NCI-H524 (cell line): ENCODE measurements around the gene IRX3.

Experiments
- DNase-seq, 2 experiments: peaks; one replicate each; lab custom pipeline; 2025; lab: John Stamatoyannopoulos, UW

Gene IRX3

DNA sequence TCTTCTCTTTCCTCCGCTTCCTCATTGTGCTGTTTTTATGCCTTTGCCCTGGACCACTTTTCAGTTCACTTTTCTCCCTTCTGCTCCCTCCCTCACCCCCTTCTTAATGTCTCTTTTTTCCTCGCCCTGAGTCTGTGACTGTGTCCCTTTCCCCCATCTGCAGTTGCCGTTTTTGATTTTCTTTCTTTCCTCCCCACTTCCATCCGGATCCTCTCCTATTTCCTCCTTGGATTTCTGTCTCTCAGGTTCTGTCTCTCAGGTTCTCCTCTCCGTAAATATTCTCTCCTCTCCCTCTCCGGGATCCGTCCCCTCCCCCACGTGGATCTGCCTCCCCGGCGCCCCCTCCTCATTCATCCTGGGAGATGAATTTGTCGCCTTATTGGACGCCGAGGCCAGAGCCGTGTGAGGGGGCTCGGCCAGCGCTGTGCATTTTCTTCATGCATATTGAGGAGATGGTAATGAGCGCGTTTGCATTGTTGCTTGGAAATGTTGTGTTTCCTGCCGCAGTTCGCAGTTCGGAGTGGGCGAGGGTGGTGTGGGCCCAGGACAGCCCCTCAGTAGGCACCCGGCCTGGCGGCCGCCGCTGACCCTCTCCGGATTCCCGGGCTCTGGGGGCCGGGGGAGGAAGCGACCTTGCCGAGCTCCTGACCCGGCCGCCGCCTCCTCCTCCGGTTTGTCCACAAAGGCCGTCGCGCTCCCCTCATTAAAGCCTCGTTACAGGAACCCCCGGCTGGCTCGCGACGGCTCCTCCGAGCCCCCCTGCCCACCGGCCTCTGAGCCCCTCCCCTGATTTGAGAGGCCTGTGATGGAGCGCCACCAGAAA is 4.5 kb upstream of the IRX3 start:
- no peak for DNase-seq

GRCh38 chr16:54289945-54290832 is 3.6 kb upstream of the IRX3 start:
- no peak for DNase-seq

DNA sequence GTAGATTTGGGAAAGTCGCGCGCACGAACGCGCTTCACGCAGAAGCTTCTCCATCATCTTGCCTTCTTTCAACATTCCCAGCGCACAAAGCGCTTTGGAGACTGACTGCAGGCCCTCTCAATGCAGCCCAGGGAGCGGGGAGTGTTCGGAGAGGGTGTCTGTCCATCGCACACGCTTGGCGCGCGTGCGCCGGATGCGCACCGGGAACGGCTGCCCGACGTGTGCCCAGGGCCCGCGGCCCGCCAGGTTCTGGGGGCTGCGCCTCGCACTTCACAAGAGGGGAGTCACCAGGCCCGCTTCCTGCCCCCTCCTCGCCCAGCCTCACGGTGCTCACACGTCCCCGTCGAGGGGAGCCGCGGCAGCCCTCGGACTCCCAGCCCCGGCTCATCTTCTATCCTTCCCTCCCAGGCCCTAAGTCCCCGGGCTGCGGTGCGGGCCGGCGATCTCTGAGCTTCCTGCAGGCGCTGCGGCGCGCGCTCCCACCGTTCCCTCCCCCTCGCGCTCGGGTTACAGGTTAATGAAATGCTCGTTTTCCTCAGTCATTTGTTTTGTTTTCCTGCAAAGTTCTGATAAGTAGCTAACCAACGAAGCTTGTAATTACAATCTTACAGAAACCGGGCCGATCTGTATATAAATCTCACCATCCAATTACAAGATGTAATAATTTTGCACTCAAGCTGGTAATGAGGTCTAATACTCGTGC is 2.8 kb upstream of the IRX3 start:
- DNase-seq = peak in 1 of 2 experiments; percentile 26

DNA sequence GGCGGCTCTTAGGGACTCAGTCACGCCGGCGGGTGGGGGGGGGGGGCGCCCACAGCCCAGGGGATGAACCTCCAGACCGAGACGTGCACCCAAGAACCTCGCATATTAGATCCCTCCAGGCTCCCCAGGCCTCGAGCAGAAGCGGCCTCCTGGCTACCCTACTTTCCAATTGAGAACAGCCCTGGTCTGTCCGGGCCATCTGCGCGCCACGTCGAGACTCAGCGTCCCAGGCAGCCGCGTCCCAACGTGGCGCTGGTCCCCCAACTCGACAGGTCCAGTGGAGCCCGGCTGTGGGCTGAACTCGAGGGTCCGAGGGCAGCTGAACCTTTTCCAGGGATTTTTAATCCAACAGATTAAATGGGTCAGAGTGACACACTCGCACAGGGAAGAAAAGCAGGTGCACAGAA is 2.3 kb upstream of the IRX3 start:
- DNase-seq = no peak

DNA sequence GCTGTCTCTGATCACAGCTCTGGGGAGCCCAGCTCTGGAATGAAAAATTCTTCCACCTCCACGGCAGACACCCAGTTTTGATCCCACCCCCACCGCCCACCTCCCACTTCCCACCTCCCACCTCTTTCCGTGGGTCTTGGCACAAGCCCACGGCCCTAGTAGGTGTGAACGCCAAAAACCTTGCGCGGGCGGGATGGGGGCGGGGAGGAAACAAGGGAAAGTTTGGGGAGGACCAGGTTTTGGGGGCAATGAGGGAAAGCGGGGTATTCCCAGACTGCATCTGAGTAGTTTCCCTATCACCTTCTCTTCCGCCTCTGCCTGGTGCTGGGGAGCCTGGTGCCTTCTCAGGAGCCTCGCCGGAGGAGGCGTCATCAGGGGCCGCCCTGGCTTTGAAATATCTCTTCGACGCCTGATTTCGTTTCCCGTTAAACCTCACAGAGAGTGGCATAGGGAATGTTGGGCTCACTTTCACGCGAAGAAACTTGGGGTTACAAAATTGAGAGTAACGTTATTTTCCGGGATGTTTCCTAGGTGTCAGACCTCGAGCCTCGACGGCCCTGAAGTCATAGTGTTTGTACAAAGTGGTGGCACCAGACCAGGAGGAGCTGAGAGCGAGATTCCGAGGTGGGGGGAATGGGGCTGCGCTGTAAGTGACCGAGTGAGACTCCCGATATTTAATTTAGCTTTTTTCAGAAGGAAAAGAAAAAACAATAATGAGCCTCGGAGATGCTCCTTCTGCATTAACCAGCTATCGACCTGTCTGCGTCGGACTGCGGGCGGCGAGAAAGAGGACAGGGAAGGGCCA is 1.6 kb upstream of the IRX3 start:
- no peak for DNase-seq

- peak; percentile 86 to 87 for DNase-seq
Measured at GRCh38 chr16:54287131-54288029, 793 bp upstream of the IRX3 start.

DNA sequence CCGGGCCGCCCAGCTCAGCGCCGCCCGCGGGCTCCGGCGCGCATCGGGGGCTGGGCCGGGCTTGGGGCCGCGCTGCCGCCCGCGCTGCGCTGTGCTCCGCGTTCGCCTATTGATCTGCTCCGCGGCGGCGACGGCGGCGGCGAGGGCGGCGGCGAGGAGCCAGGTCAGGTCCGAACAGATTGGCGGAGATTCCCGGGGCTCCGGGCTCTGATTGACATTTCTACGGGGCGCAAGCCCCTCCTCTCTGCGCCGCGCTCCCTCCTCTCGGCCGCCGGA is 559 bp downstream of the IRX3 start:
- no peak for DNase-seq

GRCh38 chr16:54285414-54286089 is 1.0 kb downstream of the IRX3 start:
- DNase-seq = peak in 1 of 2 experiments; percentile 28

- peak in 1 of 2 experiments; percentile 18 for DNase-seq
Measured at GRCh38 chr16:54284931-54285413, 1.6 kb downstream of the IRX3 start.

DNA sequence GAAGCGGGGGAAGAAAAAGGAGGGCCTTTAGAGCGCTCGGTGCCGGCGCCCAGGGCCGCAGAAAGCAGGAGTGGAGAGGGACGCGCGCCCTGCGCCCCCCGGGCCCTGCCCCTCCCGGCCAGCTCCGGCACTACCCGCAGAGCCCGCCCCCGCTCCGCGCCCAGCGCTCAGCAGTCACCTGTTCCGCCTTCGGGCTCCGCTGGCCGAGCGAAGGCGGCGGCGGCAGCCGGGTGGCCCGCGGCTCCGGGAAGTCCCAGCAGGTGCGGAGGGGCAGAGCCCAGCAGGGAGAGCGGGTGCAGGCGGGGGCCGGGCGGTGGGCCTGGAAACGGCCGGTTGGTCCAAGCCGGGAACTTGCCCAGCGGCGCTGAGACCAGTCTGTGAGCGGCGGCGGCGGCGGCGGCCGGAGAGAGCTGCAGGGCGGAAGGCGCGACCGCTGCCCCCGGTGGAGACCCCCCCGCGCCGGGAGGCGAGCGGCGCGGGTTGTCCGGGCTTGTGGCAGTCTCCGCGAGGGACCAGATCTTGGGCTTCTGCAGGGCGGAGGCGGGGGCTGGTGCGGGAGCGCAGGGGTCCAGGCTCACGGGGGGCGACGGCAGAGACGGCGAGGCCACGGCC is 2.2 kb downstream of the IRX3 start:
- DNase-seq = peak in 1 of 2 experiments; percentile 37

GRCh38 chr16:54283725-54284318 is 2.8 kb downstream of the IRX3 start:
- DNase-seq = no peak

DNA sequence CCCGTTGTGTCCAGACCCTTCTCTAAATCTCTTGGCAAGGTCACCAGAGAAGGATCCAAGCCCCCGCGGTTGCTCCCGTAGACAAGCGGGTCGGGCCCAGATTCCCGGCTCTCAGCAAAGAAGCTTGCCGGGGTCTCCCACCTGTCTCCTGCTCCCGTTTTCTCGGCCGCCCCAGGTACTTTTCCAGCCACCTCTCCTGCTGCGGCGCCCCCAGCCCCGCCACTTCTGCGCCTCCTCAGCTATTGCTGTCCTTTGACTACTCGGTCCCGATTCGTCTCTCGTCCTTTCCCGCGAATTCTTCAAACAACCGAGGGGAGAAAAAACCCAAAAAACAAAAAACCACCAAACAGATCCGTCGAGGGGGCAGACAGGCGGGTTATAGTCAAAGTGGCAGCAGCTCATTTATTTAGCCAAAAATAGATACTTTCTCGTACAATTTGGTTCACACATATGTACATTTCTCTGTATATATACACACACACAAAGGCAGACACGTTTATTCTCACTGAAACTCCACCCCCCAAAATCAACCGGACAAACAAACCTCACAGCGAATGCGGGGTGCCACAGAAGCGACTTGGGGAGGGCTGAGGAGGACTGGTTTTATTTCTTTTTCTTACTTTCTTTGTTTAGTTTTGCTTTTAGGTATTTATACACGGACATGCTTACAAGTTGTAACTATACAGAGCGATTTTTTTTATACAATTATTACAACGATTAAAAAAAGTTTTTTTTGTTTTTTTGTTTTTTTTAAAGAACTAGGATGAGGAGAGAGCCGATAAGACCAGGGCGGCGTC is 3.5 kb downstream of the IRX3 start:
- no peak for DNase-seq

GRCh38 chr16:54282202-54282927 is 4.2 kb downstream of the IRX3 start:
- peak in 1 of 2 experiments; percentile 54 for DNase-seq

DNA sequence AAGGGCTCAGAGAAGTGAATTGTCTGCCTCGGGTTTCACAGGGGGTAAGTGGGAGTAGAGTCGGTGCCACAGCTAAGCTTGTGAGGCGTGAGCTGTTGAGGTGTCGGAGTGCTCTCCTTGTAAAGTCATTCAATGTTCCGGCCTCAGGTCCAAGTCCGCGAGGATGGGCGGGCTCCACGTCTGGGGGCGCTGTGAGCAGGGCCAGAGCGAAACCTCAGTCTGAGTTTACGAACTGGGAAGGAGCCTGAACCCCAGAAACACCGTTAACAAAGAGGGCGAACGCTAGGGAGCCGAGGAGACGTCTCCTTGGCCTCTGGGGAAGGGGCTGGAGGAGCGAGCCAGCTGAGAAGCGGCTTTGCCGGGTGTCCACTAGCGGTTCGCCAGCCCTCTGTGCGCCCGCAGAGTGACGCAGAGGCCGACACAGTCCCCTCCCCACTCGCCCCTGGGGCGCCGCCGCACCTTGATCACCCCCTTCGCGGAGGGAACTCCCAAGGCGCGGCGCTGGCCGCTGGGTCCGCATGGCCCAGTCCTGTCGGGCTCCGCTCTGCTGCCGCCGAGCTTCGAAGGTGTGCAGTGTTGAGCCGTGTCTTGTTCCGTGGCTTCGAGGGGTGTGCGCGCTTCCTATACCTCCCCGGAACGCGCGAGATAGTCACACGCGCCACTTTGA is 4.9 kb downstream of the IRX3 start:
- no peak for DNase-seq

- no peak for DNase-seq
Measured at GRCh38 chr16:54280751-54281150, 5.8 kb downstream of the IRX3 start.

DNA sequence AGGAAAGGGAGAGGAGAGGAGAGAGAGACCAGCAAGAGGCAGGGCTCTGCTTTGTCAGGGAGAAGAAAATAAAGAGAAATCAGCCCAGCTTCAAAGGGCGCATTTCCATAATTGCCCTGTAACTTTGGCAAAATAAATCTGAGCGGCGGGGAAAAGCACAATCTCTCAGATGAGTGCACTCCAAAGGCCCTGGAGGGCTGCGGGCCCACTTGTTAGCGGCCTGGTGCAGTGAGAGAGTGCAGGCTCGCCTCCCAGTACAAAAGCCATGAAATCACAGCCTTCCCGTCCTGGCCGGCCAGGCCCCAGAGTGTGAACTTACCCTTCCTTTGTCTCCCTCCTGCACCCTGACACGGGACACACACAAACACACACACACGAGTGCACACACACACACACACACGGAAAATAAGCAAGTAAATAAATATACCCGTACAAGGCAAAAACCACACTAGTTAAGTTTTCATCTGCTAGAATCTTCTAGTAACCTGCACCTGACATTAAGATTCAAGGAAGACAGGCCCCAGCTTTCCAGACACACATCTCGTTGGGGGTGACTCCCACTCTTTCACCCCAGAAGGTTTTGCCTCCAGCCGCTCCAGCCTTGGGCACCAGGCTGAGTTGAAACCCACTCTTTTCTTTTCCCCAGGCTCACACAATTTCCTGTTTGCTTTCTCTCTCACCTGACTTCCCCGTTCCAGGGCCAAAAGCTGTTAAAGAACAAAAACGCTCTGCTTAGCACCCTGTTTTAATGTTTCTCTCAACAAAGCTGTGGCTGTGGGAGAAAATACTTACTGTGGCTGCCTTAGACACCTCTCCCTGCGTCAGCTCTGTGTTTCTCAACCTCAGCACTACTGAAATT is 8.5 kb downstream of the IRX3 start:
- peak in 1 of 2 experiments; percentile 14 for DNase-seq
